ENCODE data around the gene PTPN21. TPM values are rescaled to one million over a fixed set of nuclear protein-coding genes. Genes with fewer than 3 reads are reported as not detected.
A peak's percentile ranks its signal among the peaks of the same experiment; 100 is the strongest.

PTPN21 gene
- total RNA-seq, 1 donor, result 17.4 TPM

DNA sequence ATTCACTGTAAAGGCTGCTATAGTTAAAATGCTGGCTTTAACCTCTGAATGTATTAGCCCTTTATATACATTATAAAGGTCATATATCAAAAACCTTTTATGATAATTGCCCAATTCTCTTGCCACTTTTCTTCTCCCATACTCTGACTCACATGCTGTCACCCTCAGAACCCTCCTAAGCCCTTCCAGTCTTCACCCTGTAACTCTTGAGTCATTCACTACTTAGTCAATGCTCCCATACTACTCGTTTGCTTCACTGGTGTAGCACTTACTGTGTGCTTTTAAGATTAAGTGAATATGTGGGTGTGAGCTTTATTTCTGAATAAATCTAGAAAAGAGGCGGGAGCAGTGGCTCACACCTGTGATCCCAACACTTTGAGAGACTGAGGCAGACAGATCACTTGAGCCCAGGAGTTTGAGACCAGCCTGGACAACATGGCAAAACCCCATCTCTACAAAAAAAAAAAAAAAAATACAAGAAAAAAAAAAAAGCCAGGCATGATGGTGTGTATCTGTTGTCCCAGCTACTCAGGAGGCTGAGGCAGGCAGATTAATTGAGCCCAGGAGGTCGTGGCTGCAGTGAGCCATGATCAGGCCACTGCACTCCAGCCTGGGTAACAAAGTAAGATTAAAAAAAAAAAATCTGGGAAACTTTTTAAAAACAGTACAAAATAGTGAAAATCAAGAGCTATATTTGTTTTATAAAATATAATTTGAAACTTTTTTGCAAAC is 131.7 kb downstream of the PTPN21 start:
- H3K4me2 ChIP-seq (ENCODE audit: insufficient read depth, low read length), result no peak overlapping the region
- no peaks in the 10 kb centered on the region for H3K9me3 ChIP-seq (ENCODE audit: low read depth, low read length)
- TF ChIP-seq, protein P1, sequence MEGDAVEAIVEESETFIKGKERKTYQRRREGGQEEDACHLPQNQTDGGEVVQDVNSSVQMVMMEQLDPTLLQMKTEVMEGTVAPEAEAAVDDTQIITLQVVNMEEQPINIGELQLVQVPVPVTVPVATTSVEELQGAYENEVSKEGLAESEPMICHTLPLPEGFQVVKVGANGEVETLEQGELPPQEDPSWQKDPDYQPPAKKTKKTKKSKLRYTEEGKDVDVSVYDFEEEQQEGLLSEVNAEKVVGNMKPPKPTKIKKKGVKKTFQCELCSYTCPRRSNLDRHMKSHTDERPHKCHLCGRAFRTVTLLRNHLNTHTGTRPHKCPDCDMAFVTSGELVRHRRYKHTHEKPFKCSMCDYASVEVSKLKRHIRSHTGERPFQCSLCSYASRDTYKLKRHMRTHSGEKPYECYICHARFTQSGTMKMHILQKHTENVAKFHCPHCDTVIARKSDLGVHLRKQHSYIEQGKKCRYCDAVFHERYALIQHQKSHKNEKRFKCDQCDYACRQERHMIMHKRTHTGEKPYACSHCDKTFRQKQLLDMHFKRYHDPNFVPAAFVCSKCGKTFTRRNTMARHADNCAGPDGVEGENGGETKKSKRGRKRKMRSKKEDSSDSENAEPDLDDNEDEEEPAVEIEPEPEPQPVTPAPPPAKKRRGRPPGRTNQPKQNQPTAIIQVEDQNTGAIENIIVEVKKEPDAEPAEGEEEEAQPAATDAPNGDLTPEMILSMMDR (IDR thresholded peaks at IDR 0.05; ENCODE audit: extremely low read depth, low read depth, low read length), result no peak
- H3K36me3 ChIP-seq (ENCODE audit: insufficient read depth, low read length), result peaks cover 4% of the 10 kb centered on the region
- H4K20me1 ChIP-seq (ENCODE audit: insufficient read depth, low read length), result no peaks in the 10 kb centered on the region
- H3K79me2 ChIP-seq (ENCODE audit: insufficient read depth, low read length), result no peaks in the 10 kb centered on the region
- no peak overlapping the region for H2AFZ ChIP-seq (ENCODE audit: low read length)
- peak; percentile 66 for DNase-seq (ENCODE audit: insufficient read length, low spot score, missing footprints)
- peaks cover 39% of the 10 kb centered on the region for H3K4me1 ChIP-seq (ENCODE audit: insufficient read depth, low read length)
- no peak overlapping the region for H3K4me3 ChIP-seq (ENCODE audit: insufficient read depth, low read length)
- H3K27ac ChIP-seq (ENCODE audit: low read depth, low read length), result peak overlapping the region; percentile 9
- H3K27me3 ChIP-seq (ENCODE audit: insufficient read depth, low read length), result no peaks in the 10 kb centered on the region

DNA sequence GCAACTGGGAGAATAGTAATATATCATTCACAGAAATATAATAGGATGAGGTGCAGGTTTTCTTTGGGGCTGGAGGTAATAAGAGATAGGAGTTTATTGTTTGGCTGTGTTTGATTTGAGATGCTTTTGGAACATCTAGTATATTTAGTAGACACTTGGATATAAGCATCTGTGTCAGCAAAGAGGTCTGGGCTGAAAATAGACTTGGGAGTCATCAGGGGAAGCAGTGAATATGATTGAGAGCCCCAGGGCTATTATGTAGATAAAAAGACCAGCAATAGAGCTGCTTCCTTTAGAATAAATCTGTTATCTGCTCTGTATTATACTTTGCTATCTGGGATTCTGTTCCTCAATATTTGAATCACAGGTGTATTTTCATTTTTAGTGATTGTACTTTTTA is 132.8 kb downstream of the PTPN21 start:
- Histone ChIP-seq H3K79me2 (ENCODE audit: insufficient read depth, low read length) (no peaks in the 10 kb centered on the region), H4K20me1 (ENCODE audit: insufficient read depth, low read length) (no peaks in the 10 kb centered on the region), H3K9me3 (ENCODE audit: low read depth, low read length) (no peaks in the 10 kb centered on the region), H3K36me3 (ENCODE audit: insufficient read depth, low read length) (peaks cover 4% of the 10 kb centered on the region), H2AFZ (ENCODE audit: low read length) (no peak overlapping the region), H3K4me3 (ENCODE audit: insufficient read depth, low read length) (no peak overlapping the region), H3K27me3 (ENCODE audit: insufficient read depth, low read length) (no peaks in the 10 kb centered on the region), H3K27ac (ENCODE audit: low read depth, low read length) (no peak overlapping the region), H3K4me2 (ENCODE audit: insufficient read depth, low read length) (no peak overlapping the region), H3K4me1 (ENCODE audit: insufficient read depth, low read length) (peaks cover 37% of the 10 kb centered on the region)
- TF ChIP-seq, protein P1 (IDR thresholded peaks at IDR 0.05; ENCODE audit: extremely low read depth, low read depth, low read length), result no peak
- no peak for DNase-seq (ENCODE audit: insufficient read length, low spot score, missing footprints)

GRCh38 chr14:88421286-88421685 is 133.5 kb downstream of the PTPN21 start:
- H2AFZ ChIP-seq (ENCODE audit: low read length), result no peak overlapping the region
- H3K27me3 ChIP-seq (ENCODE audit: insufficient read depth, low read length), result no peaks in the 10 kb centered on the region
- H3K9me3 ChIP-seq (ENCODE audit: low read depth, low read length), result no peaks in the 10 kb centered on the region
- DNase-seq (ENCODE audit: insufficient read length, low spot score, missing footprints), result no peak
- H3K27ac ChIP-seq (ENCODE audit: low read depth, low read length), result no peak overlapping the region
- peaks cover 4% of the 10 kb centered on the region for H3K36me3 ChIP-seq (ENCODE audit: insufficient read depth, low read length)
- H3K4me1 ChIP-seq (ENCODE audit: insufficient read depth, low read length), result peaks cover 29% of the 10 kb centered on the region
- H3K4me2 ChIP-seq (ENCODE audit: insufficient read depth, low read length), result no peak overlapping the region
- no peaks in the 10 kb centered on the region for H3K79me2 ChIP-seq (ENCODE audit: insufficient read depth, low read length)
- TF ChIP-seq, protein P1 (IDR thresholded peaks at IDR 0.05; ENCODE audit: extremely low read depth, low read depth, low read length), result no peak
- H4K20me1 ChIP-seq (ENCODE audit: insufficient read depth, low read length), result no peaks in the 10 kb centered on the region
- H3K4me3 ChIP-seq (ENCODE audit: insufficient read depth, low read length), result no peak overlapping the region

DNA sequence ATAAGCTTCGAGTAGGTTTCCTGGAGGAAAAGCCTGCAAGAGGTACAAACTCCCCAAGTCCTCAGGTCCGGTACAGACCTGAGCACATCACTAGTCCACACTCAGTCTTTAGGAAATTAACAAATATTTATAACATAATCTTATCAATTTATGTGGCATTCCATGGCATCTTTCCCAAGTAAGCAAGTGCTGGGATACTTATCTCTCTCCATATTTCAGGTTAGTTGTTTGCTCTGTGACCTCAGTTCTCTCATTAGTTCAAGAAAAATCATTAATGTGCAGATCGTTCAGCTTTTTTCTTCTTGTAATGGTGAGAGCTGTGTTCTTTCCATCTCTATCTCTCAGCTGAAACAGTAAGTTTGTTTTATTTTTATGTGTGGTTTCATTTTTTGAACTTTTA is 134.6 kb downstream of the PTPN21 start:
- peaks cover 23% of the 10 kb centered on the region for H3K4me1 ChIP-seq (ENCODE audit: insufficient read depth, low read length)
- no peak for DNase-seq (ENCODE audit: insufficient read length, low spot score, missing footprints)
- no peak overlapping the region for H2AFZ ChIP-seq (ENCODE audit: low read length)
- H4K20me1 ChIP-seq (ENCODE audit: insufficient read depth, low read length), result no peaks in the 10 kb centered on the region
- no peaks in the 10 kb centered on the region for H3K9me3 ChIP-seq (ENCODE audit: low read depth, low read length)
- no peak overlapping the region for H3K4me2 ChIP-seq (ENCODE audit: insufficient read depth, low read length)
- TF ChIP-seq, protein P1 (IDR thresholded peaks at IDR 0.05; ENCODE audit: extremely low read depth, low read depth, low read length), result no peak
- peaks cover 4% of the 10 kb centered on the region for H3K36me3 ChIP-seq (ENCODE audit: insufficient read depth, low read length)
- no peaks in the 10 kb centered on the region for H3K79me2 ChIP-seq (ENCODE audit: insufficient read depth, low read length)
- H3K4me3 ChIP-seq (ENCODE audit: insufficient read depth, low read length), result no peak overlapping the region
- no peaks in the 10 kb centered on the region for H3K27me3 ChIP-seq (ENCODE audit: insufficient read depth, low read length)
- H3K27ac ChIP-seq (ENCODE audit: low read depth, low read length), result no peak overlapping the region

All from osteoblast (primary cell).